Liver (tissue), 9 donors: ENCODE results near the gene CCP110. TPM values are rescaled to one million over a fixed set of nuclear protein-coding genes. Genes with fewer than 3 reads are reported as not detected.

Experiments used
- DNase-seq: peaks from one replicate; pipeline ENCODE4 v3.0.0-alpha.2; 2017; ENCODE audit warnings: low spot score
- H3K27ac ChIP-seq, 2 donors: one replicate each; pipeline ENCODE4 v1.7.0; 2013; ENCODE audit warnings: inconsistent platforms in 2 of 2, low read length in 2 of 2, control low read depth in 1 of 2, low read depth in 1 of 2, mild to moderate bottlenecking in 1 of 2
- H3K27me3 ChIP-seq, 4 donors: one replicate each; pipeline versions ENCODE4 v1.6.1 to v1.7.0; 2013; ENCODE audit warnings: low read length in 3 of 4, inconsistent platforms in 1 of 4, mild to moderate bottlenecking in 1 of 4, moderate library complexity in 1 of 4; ENCODE audit not compliant: control insufficient read depth in 4 of 4, insufficient read depth in 4 of 4
- H3K36me3 ChIP-seq, 4 donors: one replicate each; pipeline versions ENCODE4 v1.6.1 to v1.7.0; 2013; ENCODE audit warnings: low read length in 3 of 4, mild to moderate bottlenecking in 3 of 4, low read depth in 1 of 4, moderate library complexity in 1 of 4; ENCODE audit not compliant: control insufficient read depth in 4 of 4, insufficient read depth in 3 of 4
- H3K4me1 ChIP-seq, 4 donors: one replicate each; pipeline versions ENCODE4 v1.6.1 to v1.7.0; 2013; ENCODE audit warnings: low read length in 3 of 4, mild to moderate bottlenecking in 3 of 4, moderate library complexity in 1 of 4; ENCODE audit not compliant: control insufficient read depth in 4 of 4, insufficient read depth in 4 of 4
- H3K4me3 ChIP-seq, 3 donors: one replicate each; pipeline versions ENCODE4 v1.6.1 to v1.7.0; 2013; ENCODE audit warnings: low read length in 3 of 3, control low read depth in 1 of 3, low read depth in 1 of 3, mild to moderate bottlenecking in 1 of 3
- H3K9ac ChIP-seq, 2 donors: one replicate each; pipeline ENCODE4 v1.7.0; 2013; ENCODE audit warnings: low read length in 2 of 2, mild to moderate bottlenecking in 2 of 2, moderate library complexity in 2 of 2, control low read depth in 1 of 2, low read depth in 1 of 2
- H3K9me3 ChIP-seq, 4 donors: one replicate each; pipeline versions ENCODE4 v1.6.1 to v1.7.0; 2013; ENCODE audit warnings: low read length in 3 of 4; ENCODE audit not compliant: control insufficient read depth in 4 of 4
- EGR1 ChIP-seq, 2 donors: IDR thresholded peaks; 2 replicates each; pipeline ENCODE4 v1.6.1; 2016 to 2018; ENCODE audit warnings: antibody characterized with exemption in 2 of 2, low read depth in 2 of 2
- FOXA1 ChIP-seq: IDR thresholded peaks from 2 replicates; pipeline ENCODE4 v1.6.1; 2016; ENCODE audit warnings: antibody characterized with exemption
- FOXA2 ChIP-seq: IDR thresholded peaks from 2 replicates; pipeline ENCODE4 v1.6.1; 2016; ENCODE audit warnings: antibody characterized with exemption
- GABPA ChIP-seq, 2 donors: IDR thresholded peaks in 1 of 2; conservative IDR thresholded peaks in 1 of 2; 2 replicates each; pipeline ENCODE4 v1.6.1; 2016; ENCODE audit warnings: antibody characterized with exemption in 2 of 2, mild to moderate bottlenecking in 1 of 2, moderate library complexity in 1 of 2
- HNF4A ChIP-seq, 2 donors: conservative IDR thresholded peaks; 2 replicates each; pipeline ENCODE4 v1.6.1; 2016; ENCODE audit warnings: antibody characterized with exemption in 2 of 2, mild to moderate bottlenecking in 2 of 2
- HNF4G ChIP-seq: IDR thresholded peaks from 2 replicates; pipeline ENCODE4 v1.6.1; 2016; ENCODE audit warnings: antibody characterized with exemption
- JUND ChIP-seq, 2 donors: IDR thresholded peaks; 2 replicates each; pipeline ENCODE4 v1.6.1; 2016; ENCODE audit warnings: antibody characterized with exemption in 2 of 2
- NR2F2 ChIP-seq: IDR thresholded peaks from 2 replicates; pipeline ENCODE4 v1.6.1; 2016; ENCODE audit warnings: antibody characterized with exemption
- RAD21 ChIP-seq, 2 donors: IDR thresholded peaks; 2 replicates each; pipeline ENCODE4 v1.6.1; 2016; ENCODE audit warnings: antibody characterized with exemption in 2 of 2, mild to moderate bottlenecking in 2 of 2
- REST ChIP-seq: IDR thresholded peaks from 2 replicates; pipeline ENCODE4 v1.6.1; 2016; ENCODE audit warnings: antibody characterized with exemption, mild to moderate bottlenecking
- RXRA ChIP-seq, 2 donors: IDR thresholded peaks; 2 replicates each; pipeline ENCODE4 v1.6.1; 2017 to 2018; ENCODE audit warnings: antibody characterized with exemption in 2 of 2, mild to moderate bottlenecking in 1 of 2
- SP1 ChIP-seq: IDR thresholded peaks from 2 replicates; pipeline ENCODE4 v1.6.1; 2018; ENCODE audit warnings: antibody characterized with exemption, mild to moderate bottlenecking
- TAF1 ChIP-seq: conservative IDR thresholded peaks from 2 replicates; pipeline ENCODE4 v1.6.1; 2016; ENCODE audit warnings: antibody characterized with exemption, mild to moderate bottlenecking
- YY1 ChIP-seq: IDR thresholded peaks from 2 replicates; pipeline ENCODE4 v1.6.1; 2016; ENCODE audit warnings: antibody characterized with exemption, mild to moderate bottlenecking
- ZBTB33 ChIP-seq: IDR thresholded peaks from 2 replicates; pipeline ENCODE4 v1.6.1; 2016; ENCODE audit warnings: antibody characterized with exemption
- WGBS: extraction: QIAGEN DNeasy Blood & Tissue Kit; methylation state at CpG from one replicate; pipeline ENCODE4 v1.1.7; 2013; 5-methylcytosine and 5-hydroxymethylcytosine counted together
- polyA plus RNA-seq, 2 donors: library from polyadenylated mRNA; stranded (reverse) in 1 of 2; unstranded in 1 of 2; fragments of 200-250 nt in 1 of 2; fragments of >200 nt in 1 of 2; fragmentation: Nextera tagmentation in 1 of 2; extraction: Ambion mirVana in 1 of 2; gene quantifications; one replicate each; pipeline versions ENCODE4 v1.2.1 to v1.2.3, GENCODE V29; 2013 to 2015
- total RNA-seq, 2 donors: library from RNA; depleted of rRNA; stranded (reverse); fragments of >200 nt; gene quantifications; one replicate each; pipeline ENCODE4 v1.2.3, GENCODE V29; 2014
- TF ChIP-seq, protein P1 (sequence below): fragments of 150-350 bp; IDR thresholded peaks from 2 replicates; pipeline ENCODE4 v1.5.1; 2017; ENCODE audit warnings: improper control_type of control experiment, low read depth, low read length; ENCODE audit not compliant: missing input control
- TF ChIP-seq, protein P2 (sequence below): IDR thresholded peaks from 2 replicates; pipeline ENCODE4 v1.6.1; 2016; ENCODE audit warnings: antibody characterized with exemption
- TF ChIP-seq, protein P3 (sequence below): IDR thresholded peaks from 2 replicates; pipeline ENCODE4 v1.6.1; 2016; ENCODE audit warnings: antibody characterized with exemption
- donor health status: healthy.
- donor health status: healthy.
- donor health status: healthy.
- donor health status: healthy.
- donor health status: healthy.

CCP110 gene
- total and polyA plus RNA-seq, 4 donors, result 1.8 to 25.0 (median 5.5) TPM

GRCh38 chr16:19522760-19523159 lies 982 bp upstream of the CCP110 start:
- Histone ChIP-seq H3K27ac (no peak overlapping the region), H3K4me3 (no peak overlapping the region), H3K4me1 (peaks cover 0 to 20% (median 17%) of the 10 kb centered on the region in 4 donors), H3K9ac (no peak overlapping the region), H3K9me3 (no peaks in the 10 kb centered on the region), H3K27me3 (no peaks in the 10 kb centered on the region), H3K36me3 (peaks cover 0 to 1% (median 0%) of the 10 kb centered on the region in 4 donors)
- DNase-seq, result no peak
- TF ChIP-seq, protein P1, sequence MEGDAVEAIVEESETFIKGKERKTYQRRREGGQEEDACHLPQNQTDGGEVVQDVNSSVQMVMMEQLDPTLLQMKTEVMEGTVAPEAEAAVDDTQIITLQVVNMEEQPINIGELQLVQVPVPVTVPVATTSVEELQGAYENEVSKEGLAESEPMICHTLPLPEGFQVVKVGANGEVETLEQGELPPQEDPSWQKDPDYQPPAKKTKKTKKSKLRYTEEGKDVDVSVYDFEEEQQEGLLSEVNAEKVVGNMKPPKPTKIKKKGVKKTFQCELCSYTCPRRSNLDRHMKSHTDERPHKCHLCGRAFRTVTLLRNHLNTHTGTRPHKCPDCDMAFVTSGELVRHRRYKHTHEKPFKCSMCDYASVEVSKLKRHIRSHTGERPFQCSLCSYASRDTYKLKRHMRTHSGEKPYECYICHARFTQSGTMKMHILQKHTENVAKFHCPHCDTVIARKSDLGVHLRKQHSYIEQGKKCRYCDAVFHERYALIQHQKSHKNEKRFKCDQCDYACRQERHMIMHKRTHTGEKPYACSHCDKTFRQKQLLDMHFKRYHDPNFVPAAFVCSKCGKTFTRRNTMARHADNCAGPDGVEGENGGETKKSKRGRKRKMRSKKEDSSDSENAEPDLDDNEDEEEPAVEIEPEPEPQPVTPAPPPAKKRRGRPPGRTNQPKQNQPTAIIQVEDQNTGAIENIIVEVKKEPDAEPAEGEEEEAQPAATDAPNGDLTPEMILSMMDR, result no peak
- TF ChIP-seq REST (no peak), ZBTB33 (no peak), HNF4A (conservative IDR thresholded peaks at IDR 0.05) (no peak), TAF1 (no peak), SP1 (no peak), NR2F2 (no peak), FOXA2 (no peak), JUND (IDR thresholded peaks at IDR 0.05) (no peak), YY1 (no peak), EGR1 (IDR thresholded peaks at IDR 0.05; ENCODE audit: low read depth in 2 of 2) (no peak), GABPA (IDR thresholded peaks at IDR 0.05 in 1 of 2, conservative IDR thresholded peaks at IDR 0.05 in 1 of 2) (no peak), FOXA1 (no peak), RXRA (IDR thresholded peaks at IDR 0.05) (no peak), RAD21 (IDR thresholded peaks at IDR 0.05) (no peak), HNF4G (no peak)
- TF ChIP-seq, protein P2, sequence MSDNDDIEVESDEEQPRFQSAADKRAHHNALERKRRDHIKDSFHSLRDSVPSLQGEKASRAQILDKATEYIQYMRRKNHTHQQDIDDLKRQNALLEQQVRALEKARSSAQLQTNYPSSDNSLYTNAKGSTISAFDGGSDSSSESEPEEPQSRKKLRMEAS, result no peak
- TF ChIP-seq, protein P3, sequence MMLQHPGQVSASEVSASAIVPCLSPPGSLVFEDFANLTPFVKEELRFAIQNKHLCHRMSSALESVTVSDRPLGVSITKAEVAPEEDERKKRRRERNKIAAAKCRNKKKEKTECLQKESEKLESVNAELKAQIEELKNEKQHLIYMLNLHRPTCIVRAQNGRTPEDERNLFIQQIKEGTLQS, result no peak
- 95% methylated on average over 2 of the region's 2 CpGs for WGBS
